ENCODE measurements around the gene IZUMO4.

IZUMO4 gene

GRCh38 chr19:2138061-2138728 is 41.5 kb downstream of the IZUMO4 start:
- Histone ChIP-seq H3K9me3 (ENCODE audit: control insufficient read depth, low read length) (no peaks in the 10 kb centered on the region), H3K4me1 (ENCODE audit: control insufficient read depth, insufficient read depth, low read length) (no peaks in the 10 kb centered on the region), H3K27me3 (ENCODE audit: control insufficient read depth, insufficient read depth, low read length, poor library complexity, severe bottlenecking) (no peaks in the 10 kb centered on the region), H3K4me3 (ENCODE audit: insufficient read depth, low read depth, low read length) (no peak overlapping the region), H3K36me3 (ENCODE audit: control insufficient read depth, insufficient read depth, low read length) (no peaks in the 10 kb centered on the region), H3K27ac (ENCODE audit: insufficient read depth, low read depth, low read length, poor library complexity, severe bottlenecking) (peak overlapping the region; percentile 36)
- 84 to 88% methylated on average over 23 of the region's 23 CpGs for WGBS, 2 experiments

- Histone ChIP-seq H3K27ac (ENCODE audit: insufficient read depth, low read depth, low read length, poor library complexity, severe bottlenecking) (no peak overlapping the region), H3K4me1 (ENCODE audit: control insufficient read depth, insufficient read depth, low read length) (no peaks in the 10 kb centered on the region), H3K4me3 (ENCODE audit: insufficient read depth, low read depth, low read length) (no peak overlapping the region), H3K9me3 (ENCODE audit: control insufficient read depth, low read length) (no peaks in the 10 kb centered on the region), H3K36me3 (ENCODE audit: control insufficient read depth, insufficient read depth, low read length) (no peaks in the 10 kb centered on the region), H3K27me3 (ENCODE audit: control insufficient read depth, insufficient read depth, low read length, poor library complexity, severe bottlenecking) (no peaks in the 10 kb centered on the region)
- 95% methylated on average over 20 to 21 of the region's 22 CpGs for WGBS, 2 experiments
Observed at GRCh38 chr19:2139385-2140137, 42.8 kb downstream of the IZUMO4 start.

GRCh38 chr19:2140138-2140569 is 43.4 kb downstream of the IZUMO4 start:
- Histone ChIP-seq H3K9me3 (ENCODE audit: control insufficient read depth, low read length) (no peaks in the 10 kb centered on the region), H3K36me3 (ENCODE audit: control insufficient read depth, insufficient read depth, low read length) (no peaks in the 10 kb centered on the region), H3K27me3 (ENCODE audit: control insufficient read depth, insufficient read depth, low read length, poor library complexity, severe bottlenecking) (no peaks in the 10 kb centered on the region), H3K4me3 (ENCODE audit: insufficient read depth, low read depth, low read length) (no peak overlapping the region), H3K27ac (ENCODE audit: insufficient read depth, low read depth, low read length, poor library complexity, severe bottlenecking) (no peak overlapping the region), H3K4me1 (ENCODE audit: control insufficient read depth, insufficient read depth, low read length) (no peaks in the 10 kb centered on the region)
- WGBS, 2 experiments: 91 to 93% methylated on average over 14 of the region's 14 CpGs

- peaks cover 4% of the 10 kb centered on the region for H3K4me1 ChIP-seq (ENCODE audit: control insufficient read depth, insufficient read depth, low read length)
- no peaks in the 10 kb centered on the region for H3K9me3 ChIP-seq (ENCODE audit: control insufficient read depth, low read length)
- WGBS, 2 experiments: 95 to 96% methylated on average over 15 of the region's 15 CpGs
- no peak overlapping the region for H3K27ac ChIP-seq (ENCODE audit: insufficient read depth, low read depth, low read length, poor library complexity, severe bottlenecking)
- H3K4me3 ChIP-seq (ENCODE audit: insufficient read depth, low read depth, low read length): no peak overlapping the region
- H3K27me3 ChIP-seq (ENCODE audit: control insufficient read depth, insufficient read depth, low read length, poor library complexity, severe bottlenecking): no peaks in the 10 kb centered on the region
- no peaks in the 10 kb centered on the region for H3K36me3 ChIP-seq (ENCODE audit: control insufficient read depth, insufficient read depth, low read length)
Observed at GRCh38 chr19:2142173-2142829, 45.6 kb downstream of the IZUMO4 start.

- no peaks in the 10 kb centered on the region for H3K36me3 ChIP-seq (ENCODE audit: control insufficient read depth, insufficient read depth, low read length)
- no peaks in the 10 kb centered on the region for H3K27me3 ChIP-seq (ENCODE audit: control insufficient read depth, insufficient read depth, low read length, poor library complexity, severe bottlenecking)
- no peak overlapping the region for H3K4me3 ChIP-seq (ENCODE audit: insufficient read depth, low read depth, low read length)
- H3K27ac ChIP-seq (ENCODE audit: insufficient read depth, low read depth, low read length, poor library complexity, severe bottlenecking): no peak overlapping the region
- WGBS, 2 experiments: 93 to 96% methylated on average over 15 of the region's 15 CpGs
- H3K4me1 ChIP-seq (ENCODE audit: control insufficient read depth, insufficient read depth, low read length): peaks cover 4% of the 10 kb centered on the region
- H3K9me3 ChIP-seq (ENCODE audit: control insufficient read depth, low read length): no peaks in the 10 kb centered on the region
Observed at GRCh38 chr19:2144190-2144589, 47.5 kb downstream of the IZUMO4 start.

GRCh38 chr19:2145831-2146241 is 49.1 kb downstream of the IZUMO4 start:
- no peaks in the 10 kb centered on the region for H3K36me3 ChIP-seq (ENCODE audit: control insufficient read depth, insufficient read depth, low read length)
- WGBS, 2 experiments: 84 to 85% methylated on average over 16 of the region's 16 CpGs
- no peak overlapping the region for H3K27ac ChIP-seq (ENCODE audit: insufficient read depth, low read depth, low read length, poor library complexity, severe bottlenecking)
- peaks cover 16% of the 10 kb centered on the region for H3K4me1 ChIP-seq (ENCODE audit: control insufficient read depth, insufficient read depth, low read length)
- no peaks in the 10 kb centered on the region for H3K27me3 ChIP-seq (ENCODE audit: control insufficient read depth, insufficient read depth, low read length, poor library complexity, severe bottlenecking)
- H3K4me3 ChIP-seq (ENCODE audit: insufficient read depth, low read depth, low read length): no peak overlapping the region
- no peaks in the 10 kb centered on the region for H3K9me3 ChIP-seq (ENCODE audit: control insufficient read depth, low read length)

GRCh38 chr19:2148482-2149135 is 51.9 kb downstream of the IZUMO4 start:
- H3K27me3 ChIP-seq (ENCODE audit: control insufficient read depth, insufficient read depth, low read length, poor library complexity, severe bottlenecking): no peaks in the 10 kb centered on the region
- no peak overlapping the region for H3K4me3 ChIP-seq (ENCODE audit: insufficient read depth, low read depth, low read length)
- 94 to 95% methylated on average over 16 of the region's 16 CpGs for whole genome bisulfite sequencing, 2 experiments
- H3K4me1 ChIP-seq (ENCODE audit: control insufficient read depth, insufficient read depth, low read length): peaks cover 16% of the 10 kb centered on the region
- H3K27ac ChIP-seq (ENCODE audit: insufficient read depth, low read depth, low read length, poor library complexity, severe bottlenecking): no peak overlapping the region
- no peaks in the 10 kb centered on the region for H3K9me3 ChIP-seq (ENCODE audit: control insufficient read depth, low read length)
- no peaks in the 10 kb centered on the region for H3K36me3 ChIP-seq (ENCODE audit: control insufficient read depth, insufficient read depth, low read length)

Data from ectodermal cell (in vitro differentiated cells).